ENCODE data around the gene EMD.
A peak's percentile ranks its signal among the peaks of the same experiment; 100 is the strongest.

GRCh38 chrX:154397888-154398667 lies 19.0 kb downstream of the EMD start, which contains the start of gene RPL10:
- TF ChIP-seq CTCF (IDR thresholded peaks at IDR 0.05 in 2 of 3, conservative IDR thresholded peaks at IDR 0.05 in 1 of 3; ENCODE audit: control insufficient read depth in 2 of 3, extremely low read depth in 1 of 3, insufficient read depth in 1 of 3, low read depth in 3 of 3, low read length in 3 of 3) (no peak), TAF1 (IDR thresholded peaks at IDR 0.05; ENCODE audit: borderline replicate concordance, low read depth, low read length) (peak; percentile 98), ATF2 (IDR thresholded peaks at IDR 0.05; ENCODE audit: low read length) (no peak)
